Measurements from ENCODE around the gene RASA2. TPM values are rescaled to one million over a fixed set of nuclear protein-coding genes. Genes with fewer than 3 reads are reported as not detected.

The RASA2 gene
- total and polyA plus RNA-seq, 9 of the 15 experiments (the other 6 are each of a cell fraction or from before 2014, with no cell fraction given), result 2.0 to 12.8 (median 9.5) TPM

DNA sequence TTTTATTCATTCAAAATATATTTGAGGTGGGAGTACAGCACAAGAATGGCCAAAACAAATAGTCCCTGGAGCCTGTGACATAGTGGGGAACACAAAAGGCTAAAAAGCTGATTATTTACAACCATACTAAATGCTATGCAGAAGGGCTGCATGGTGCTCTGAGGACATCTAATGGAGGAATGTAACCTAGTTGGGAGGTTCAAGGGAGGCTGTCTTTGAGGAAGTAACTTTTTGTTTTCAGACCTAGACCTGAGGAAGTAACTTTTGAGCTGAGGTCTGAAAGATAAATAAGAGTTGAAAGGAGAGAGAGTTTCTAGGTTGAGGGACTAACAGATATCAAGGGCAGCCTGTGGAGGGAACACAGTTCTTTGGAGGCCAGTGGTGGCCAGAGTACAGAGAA is 34.8 kb upstream of the RASA2 start (continued):
- TF ChIP-seq, protein P1, sequence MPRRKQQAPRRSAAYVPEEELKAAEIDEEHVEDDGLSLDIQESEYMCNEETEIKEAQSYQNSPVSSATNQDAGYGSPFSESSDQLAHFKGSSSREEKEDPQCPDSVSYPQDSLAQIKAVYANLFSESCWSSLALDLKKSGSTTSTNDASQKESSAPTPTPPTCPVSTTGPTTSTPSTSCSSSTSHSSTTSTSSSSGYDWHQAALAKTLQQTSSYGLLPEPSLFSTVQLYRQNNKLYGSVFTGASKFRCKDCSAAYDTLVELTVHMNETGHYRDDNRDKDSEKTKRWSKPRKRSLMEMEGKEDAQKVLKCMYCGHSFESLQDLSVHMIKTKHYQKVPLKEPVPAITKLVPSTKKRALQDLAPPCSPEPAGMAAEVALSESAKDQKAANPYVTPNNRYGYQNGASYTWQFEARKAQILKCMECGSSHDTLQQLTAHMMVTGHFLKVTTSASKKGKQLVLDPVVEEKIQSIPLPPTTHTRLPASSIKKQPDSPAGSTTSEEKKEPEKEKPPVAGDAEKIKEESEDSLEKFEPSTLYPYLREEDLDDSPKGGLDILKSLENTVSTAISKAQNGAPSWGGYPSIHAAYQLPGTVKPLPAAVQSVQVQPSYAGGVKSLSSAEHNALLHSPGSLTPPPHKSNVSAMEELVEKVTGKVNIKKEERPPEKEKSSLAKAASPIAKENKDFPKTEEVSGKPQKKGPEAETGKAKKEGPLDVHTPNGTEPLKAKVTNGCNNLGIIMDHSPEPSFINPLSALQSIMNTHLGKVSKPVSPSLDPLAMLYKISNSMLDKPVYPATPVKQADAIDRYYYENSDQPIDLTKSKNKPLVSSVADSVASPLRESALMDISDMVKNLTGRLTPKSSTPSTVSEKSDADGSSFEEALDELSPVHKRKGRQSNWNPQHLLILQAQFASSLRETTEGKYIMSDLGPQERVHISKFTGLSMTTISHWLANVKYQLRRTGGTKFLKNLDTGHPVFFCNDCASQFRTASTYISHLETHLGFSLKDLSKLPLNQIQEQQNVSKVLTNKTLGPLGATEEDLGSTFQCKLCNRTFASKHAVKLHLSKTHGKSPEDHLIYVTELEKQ (CRISPR knock-in tag; IDR thresholded peaks at IDR 0.05), result no peak
- TF ChIP-seq ZNF76 (CRISPR knock-in tag; IDR thresholded peaks at IDR 0.05; ENCODE audit: borderline replicate concordance) (no peak), ELF2 (CRISPR knock-in tag; IDR thresholded peaks at IDR 0.05) (peak; percentile 86), ZNF184 (CRISPR knock-in tag; IDR thresholded peaks at IDR 0.05) (no peak), SRF (CRISPR knock-in tag; IDR thresholded peaks at IDR 0.05) (peak in 1 of 2 experiments; percentile 25; a peak in 1 of 4 replicates), ZNF134 (CRISPR knock-in tag; conservative IDR thresholded peaks at IDR 0.05) (no peak), E2F3 (CRISPR knock-in tag; IDR thresholded peaks at IDR 0.05) (no peak), FIP1L1 (IDR thresholded peaks at IDR 0.05; ENCODE audit: low read depth, low read length, poor library complexity, severe bottlenecking) (no peak), ZNF583 (CRISPR knock-in tag; IDR thresholded peaks at IDR 0.05) (no peak), ZKSCAN1 (IDR thresholded peaks at IDR 0.05; ENCODE audit: low read depth, low read length) (no peak), XRCC5 (IDR thresholded peaks at IDR 0.05; ENCODE audit: low read depth, low read length) (no peak), PHB (CRISPR knock-in tag; IDR thresholded peaks at IDR 0.05) (no peak), ZBTB7A (IDR thresholded peaks at IDR 0.05; ENCODE audit: borderline replicate concordance, control insufficient read depth, low read depth, low read length) (no peak), GTF2E2 (tag; IDR thresholded peaks at IDR 0.05) (no peak), MTF1 (CRISPR knock-in tag; IDR thresholded peaks at IDR 0.05; ENCODE audit: borderline replicate concordance) (no peak), STAG1 (CRISPR knock-in tag; IDR thresholded peaks at IDR 0.05; ENCODE audit: borderline replicate concordance) (peak; percentile 34; the same call in 1 of the 2 replicates), CBX1 (IDR thresholded peaks at IDR 0.05; ENCODE audit: low read depth) (no peak)
- TF ChIP-seq, protein P2, sequence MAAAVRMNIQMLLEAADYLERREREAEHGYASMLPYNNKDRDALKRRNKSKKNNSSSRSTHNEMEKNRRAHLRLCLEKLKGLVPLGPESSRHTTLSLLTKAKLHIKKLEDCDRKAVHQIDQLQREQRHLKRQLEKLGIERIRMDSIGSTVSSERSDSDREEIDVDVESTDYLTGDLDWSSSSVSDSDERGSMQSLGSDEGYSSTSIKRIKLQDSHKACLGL (CRISPR knock-in tag; IDR thresholded peaks at IDR 0.05; ENCODE audit: borderline replicate concordance, poor library complexity, severe bottlenecking), result no peak
- TF ChIP-seq, protein P3, sequence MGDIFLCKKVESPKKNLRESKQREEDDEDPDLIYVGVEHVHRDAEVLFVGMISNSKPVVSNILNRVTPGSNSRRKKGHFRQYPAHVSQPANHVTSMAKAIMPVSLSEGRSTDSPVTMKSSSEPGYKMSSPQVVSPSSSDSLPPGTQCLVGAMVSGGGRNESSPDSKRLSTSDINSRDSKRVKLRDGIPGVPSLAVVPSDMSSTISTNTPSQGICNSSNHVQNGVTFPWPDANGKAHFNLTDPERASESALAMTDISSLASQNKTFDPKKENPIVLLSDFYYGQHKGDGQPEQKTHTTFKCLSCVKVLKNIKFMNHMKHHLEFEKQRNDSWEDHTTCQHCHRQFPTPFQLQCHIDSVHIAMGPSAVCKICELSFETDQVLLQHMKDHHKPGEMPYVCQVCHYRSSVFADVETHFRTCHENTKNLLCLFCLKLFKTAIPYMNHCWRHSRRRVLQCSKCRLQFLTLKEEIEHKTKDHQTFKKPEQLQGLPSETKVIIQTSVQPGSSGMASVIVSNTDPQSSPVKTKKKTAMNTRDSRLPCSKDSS (IDR thresholded peaks at IDR 0.05; ENCODE audit: low read depth, partially characterized antibody), result no peak
- TF ChIP-seq, protein P4, sequence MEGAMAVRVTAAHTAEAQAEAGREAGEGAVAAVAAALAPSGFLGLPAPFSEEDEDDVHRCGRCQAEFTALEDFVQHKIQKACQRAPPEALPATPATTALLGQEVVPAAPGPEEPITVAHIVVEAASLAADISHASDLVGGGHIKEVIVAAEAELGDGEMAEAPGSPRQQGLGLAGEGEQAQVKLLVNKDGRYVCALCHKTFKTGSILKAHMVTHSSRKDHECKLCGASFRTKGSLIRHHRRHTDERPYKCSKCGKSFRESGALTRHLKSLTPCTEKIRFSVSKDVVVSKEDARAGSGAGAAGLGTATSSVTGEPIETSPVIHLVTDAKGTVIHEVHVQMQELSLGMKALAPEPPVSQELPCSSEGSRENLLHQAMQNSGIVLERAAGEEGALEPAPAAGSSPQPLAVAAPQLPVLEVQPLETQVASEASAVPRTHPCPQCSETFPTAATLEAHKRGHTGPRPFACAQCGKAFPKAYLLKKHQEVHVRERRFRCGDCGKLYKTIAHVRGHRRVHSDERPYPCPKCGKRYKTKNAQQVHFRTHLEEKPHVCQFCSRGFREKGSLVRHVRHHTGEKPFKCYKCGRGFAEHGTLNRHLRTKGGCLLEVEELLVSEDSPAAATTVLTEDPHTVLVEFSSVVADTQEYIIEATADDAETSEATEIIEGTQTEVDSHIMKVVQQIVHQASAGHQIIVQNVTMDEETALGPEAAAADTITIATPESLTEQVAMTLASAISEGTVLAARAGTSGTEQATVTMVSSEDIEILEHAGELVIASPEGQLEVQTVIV (CRISPR knock-in tag; IDR thresholded peaks at IDR 0.05; ENCODE audit: borderline replicate concordance), result no peak

All from K562 (cell line).